Left colon (tissue), 2 donors: ENCODE data around the gene DPYSL5. TPM values are rescaled to one million over a fixed set of nuclear protein-coding genes. Genes with fewer than 3 reads are reported as not detected.
"Not testable (repeated sequence)": the region's sequence is repeated elsewhere in the genome, so short reads cannot be mapped to it uniquely, and the experiment has no call there.

Source experiments
- ATAC-seq: fragments of 200-7000 bp; cut with Tn5 transposase; one replicate; pipeline ENCODE4 v1.9.1; 2020; ENCODE audit warnings: mild to moderate bottlenecking, moderate library complexity
- DNase-seq, 2 donors: peaks; one replicate each; pipeline ENCODE4 v3.0.0-alpha.2; 2020
- intact Hi-C, 2 donors: fragments of 100-400 bp; cut with DNase I in 1 of 2; cut with micrococcal nuclease in 1 of 2; formaldehyde crosslinking; loops; one replicate each; pipeline versions ENCODE4 v1.11.2 to v1.14.0; 2022; cut with DNase I, micrococcal nuclease
- total RNA-seq, 2 donors: library from RNA; stranded (reverse); fragmentation: NEBNext Ultra II Directional; extraction: Animal tissue kit (Norgen Biotek cat#: 25700); gene quantifications; one replicate each; pipeline ENCODE4 v1.2.1, GENCODE V29; 2021
- donor health status: DM: no; HTN: no; CAD: no.
- donor health status: DM: yes; HTN: yes; CAD: no.

DPYSL5 gene
- total RNA-seq, 2 donors from 2014 or later, result 0.11 TPM; not detected in 1

DNA sequence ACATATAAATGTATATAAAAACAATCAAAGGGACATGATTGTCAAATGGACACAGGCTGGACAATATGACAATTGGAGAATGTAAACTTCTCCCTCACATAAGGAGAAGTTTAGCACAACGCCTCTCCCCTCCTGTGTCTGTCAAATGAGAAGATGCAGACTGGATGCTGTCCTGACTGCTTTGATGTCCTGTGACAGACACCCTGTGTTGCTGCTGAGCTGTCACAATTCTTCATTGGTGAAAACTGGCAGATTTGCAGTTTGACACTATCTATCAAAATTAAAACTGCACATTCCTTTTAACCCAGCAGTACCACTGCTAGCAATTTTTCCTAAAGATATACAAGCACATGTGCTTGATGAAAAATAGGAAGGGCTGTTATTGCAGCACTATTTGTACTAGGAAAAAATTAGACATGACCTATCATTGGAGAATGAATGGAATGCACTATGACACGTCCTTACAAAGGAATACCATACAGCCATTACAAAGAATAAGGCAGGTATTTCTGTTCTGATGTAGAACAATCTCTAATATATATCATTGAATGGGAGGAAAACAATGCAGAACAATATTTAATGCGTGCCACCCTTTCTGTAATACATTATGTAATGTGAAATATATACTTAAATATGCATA is 12.4 kb downstream of the DPYSL5 start:
- intact Hi-C loops, result no loop called here
- DNase-seq (no peak), ATAC-seq (no peak)

DNA sequence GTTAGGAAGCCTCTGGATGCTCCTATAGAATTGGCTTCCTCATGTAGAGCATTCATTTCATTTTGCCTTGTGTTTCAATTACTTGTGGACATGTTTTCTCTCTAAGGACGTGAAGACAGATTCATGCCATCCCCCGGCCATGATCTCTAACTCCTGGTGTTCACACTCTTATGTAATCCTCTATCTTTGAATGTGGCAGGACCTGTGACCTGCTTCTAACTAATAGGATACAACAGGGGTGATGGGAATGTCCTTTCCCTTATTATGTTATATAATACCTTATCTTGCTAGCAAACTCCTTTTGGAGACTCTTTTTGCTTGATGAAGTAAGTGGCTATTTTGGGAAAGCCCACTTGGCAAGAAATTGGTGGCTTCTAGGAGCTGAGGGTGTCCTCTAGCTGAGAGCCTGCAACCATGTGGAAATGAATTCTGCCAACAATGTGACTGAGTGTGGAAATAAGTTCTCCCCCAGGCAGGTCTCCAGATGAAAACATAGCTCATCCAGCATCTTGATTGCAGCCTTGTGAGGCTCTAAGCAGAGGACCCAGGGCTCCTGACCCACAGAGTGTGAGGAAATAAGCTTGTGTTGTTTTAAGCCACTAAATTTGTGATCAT is 13.8 kb downstream of the DPYSL5 start:
- ATAC-seq, result no peak
- intact Hi-C loops, result no loop called here
- no peak for DNase-seq

DNA sequence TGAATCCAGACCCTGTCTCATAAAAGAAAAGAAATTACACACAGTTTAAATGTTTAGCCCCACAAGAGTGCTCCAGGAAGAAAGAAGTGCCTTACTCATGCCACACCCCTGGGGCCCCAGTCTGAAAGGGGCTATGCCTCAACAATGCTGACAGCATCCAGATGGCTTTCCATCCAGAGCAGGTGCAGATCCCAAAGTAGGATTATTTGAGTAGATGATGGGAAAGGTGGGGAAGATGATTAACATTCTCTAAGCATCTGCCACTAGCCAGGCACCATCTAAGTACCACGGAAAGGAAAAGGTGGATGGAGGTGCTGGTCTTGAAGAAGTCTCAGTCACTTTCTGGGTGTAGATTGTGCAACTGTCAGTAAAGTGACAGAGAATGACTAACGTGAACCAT is 16.3 kb downstream of the DPYSL5 start:
- DNase-seq (no peak), ATAC-seq (no peak)
- intact Hi-C loops, result no loop called here

GRCh38 chr2:26864646-26865045 is 16.7 kb downstream of the DPYSL5 start:
- no peak for DNase-seq
- no peak for ATAC-seq
- intact Hi-C loops, result no loop called here

DNA sequence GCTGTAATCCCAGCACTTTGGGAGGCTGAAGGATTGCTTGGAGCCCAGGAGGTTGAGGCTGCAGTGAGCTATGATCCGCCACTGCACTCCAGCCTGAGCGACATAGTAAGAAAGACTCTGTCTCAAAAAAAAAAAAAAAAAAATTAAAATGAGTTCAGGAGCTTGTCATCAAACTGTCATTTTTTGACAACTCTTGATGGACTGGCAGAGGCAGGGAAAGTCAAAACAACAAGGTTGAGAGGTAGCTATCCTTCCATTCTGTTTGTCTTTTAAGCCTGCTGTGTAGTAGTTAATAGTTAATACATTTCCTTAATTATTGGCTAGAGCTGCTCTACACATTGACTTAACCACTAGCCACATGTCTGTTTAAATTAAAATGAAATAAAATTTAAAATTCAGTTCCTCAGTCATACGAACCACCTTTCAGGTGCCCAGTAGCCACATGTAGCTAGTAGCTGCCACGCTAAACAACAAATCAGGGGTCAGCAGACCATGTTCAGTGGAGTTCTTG is 22.7 kb downstream of the DPYSL5 start:
- ATAC-seq (no peak), DNase-seq (no peak)
- intact Hi-C loops, result no loop called here

DNA sequence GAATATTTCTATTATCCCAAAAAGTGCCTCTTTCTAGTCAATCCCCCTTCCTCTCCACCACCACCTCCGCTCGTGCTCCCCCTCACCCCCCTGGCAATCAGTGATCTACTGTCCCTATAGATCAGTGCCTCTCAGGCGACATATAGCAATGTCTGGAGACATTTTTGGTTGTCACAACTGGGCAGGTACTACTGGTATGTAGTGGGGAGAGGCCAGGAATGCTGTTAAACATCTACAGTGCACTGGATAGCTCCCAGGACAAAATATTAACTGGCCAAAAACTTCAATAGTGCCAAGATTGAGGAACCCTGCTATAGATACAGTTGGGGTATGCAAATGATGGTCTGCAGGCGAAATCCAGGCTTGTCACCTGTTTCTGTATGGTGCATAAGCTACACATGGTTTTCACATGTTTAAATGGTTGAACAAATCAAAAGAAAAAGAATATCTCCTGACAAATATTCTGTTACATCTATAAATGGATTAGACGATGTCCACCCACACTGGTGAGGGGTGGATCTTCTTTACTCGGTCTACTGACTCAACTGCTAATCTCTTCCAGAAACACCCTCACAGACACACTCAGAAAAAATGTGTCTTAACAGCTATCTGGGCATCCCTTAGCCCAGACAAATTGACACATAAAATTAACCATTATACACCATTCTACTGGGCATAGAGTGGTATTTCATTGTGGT is 25.5 kb downstream of the DPYSL5 start:
- intact Hi-C loops, result no loop called here
- no peak for ATAC-seq
- no peak for DNase-seq

- ATAC-seq (no peak), DNase-seq (no peak)
- intact Hi-C loops, result no loop called here
Measured at GRCh38 chr2:26874514-26874913, 26.6 kb downstream of the DPYSL5 start.

DNA sequence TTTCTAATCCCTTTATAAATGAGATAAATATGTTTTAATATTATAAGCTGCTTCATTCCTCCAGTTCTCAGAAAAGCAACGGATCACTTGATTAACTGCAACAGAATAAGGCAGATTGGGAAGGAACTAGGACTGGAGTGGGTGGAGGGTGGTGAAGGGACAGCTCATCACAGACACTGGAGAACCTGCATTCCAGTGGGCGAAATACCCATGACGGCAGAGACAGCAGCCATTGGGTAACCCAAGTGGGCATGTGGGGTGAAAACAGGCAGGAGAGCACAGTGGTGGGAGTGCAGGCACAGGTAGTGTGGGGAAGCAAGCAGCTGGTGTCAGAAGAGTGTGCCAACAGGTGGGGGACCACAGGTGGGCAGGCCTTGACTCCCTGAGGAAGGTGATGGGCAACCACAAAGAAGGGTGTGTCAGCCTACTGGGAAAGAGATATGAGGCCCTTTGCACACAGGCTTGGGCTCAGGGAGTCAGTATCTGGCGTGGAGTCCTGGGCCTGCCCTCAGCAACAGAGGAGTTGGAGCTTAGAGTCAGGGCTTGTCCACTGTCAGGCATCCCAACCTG is 27.2 kb downstream of the DPYSL5 start:
- ATAC-seq (no peak), DNase-seq (no peak)
- intact Hi-C loops, result no loop called here

DNA sequence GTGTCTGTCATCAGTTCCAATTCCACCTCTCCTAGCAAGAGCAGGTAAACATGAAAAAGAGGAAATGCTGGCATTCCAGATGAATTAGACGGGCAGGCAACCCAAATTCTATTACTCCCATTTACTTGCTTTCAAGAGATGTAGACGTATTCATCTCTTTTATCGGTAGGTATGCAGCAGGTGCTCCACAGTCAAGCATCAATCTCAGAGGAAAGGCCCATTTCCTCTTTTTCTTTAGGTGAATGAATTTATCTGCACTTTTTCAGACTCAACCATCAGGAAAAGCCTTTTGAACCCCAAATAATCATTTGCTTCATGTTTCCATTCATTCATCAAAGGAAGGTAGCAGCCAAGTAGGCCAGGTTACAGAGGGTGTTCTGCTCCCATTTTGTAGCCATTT is 27.9 kb downstream of the DPYSL5 start:
- intact Hi-C loops, result no loop called here
- ATAC-seq, result no peak
- no peak for DNase-seq

- intact Hi-C loops, result no loop called here
- ATAC-seq (no peak), DNase-seq (no peak)
Measured at GRCh38 chr2:26876260-26876659, 28.3 kb downstream of the DPYSL5 start.

GRCh38 chr2:26877276-26877675 is 29.3 kb downstream of the DPYSL5 start:
- intact Hi-C loops, result no loop called here
- ATAC-seq, result no peak
- DNase-seq, result no peak

DNA sequence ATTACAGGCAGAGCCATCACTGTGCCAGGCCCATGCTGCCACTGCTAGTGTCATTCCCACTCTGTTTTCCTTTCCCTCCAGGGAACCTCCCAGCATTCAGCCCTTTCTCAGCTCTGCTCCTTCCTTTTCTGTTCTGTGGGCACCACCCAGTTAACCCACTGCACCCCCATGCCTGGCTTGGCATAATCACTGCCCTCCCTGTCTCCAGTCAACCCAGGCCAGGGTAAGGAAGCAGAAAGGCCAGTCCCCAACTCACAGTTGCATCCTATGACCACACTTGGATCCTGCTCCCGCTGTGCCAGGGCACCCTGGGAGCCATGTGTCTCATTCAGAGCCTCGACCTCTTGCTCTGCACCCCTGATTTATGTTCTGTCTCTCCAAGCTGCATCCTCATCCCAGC is 32.2 kb downstream of the DPYSL5 start:
- intact Hi-C loops, result no loop called here
- DNase-seq, result no peak
- no peak for ATAC-seq

DNA sequence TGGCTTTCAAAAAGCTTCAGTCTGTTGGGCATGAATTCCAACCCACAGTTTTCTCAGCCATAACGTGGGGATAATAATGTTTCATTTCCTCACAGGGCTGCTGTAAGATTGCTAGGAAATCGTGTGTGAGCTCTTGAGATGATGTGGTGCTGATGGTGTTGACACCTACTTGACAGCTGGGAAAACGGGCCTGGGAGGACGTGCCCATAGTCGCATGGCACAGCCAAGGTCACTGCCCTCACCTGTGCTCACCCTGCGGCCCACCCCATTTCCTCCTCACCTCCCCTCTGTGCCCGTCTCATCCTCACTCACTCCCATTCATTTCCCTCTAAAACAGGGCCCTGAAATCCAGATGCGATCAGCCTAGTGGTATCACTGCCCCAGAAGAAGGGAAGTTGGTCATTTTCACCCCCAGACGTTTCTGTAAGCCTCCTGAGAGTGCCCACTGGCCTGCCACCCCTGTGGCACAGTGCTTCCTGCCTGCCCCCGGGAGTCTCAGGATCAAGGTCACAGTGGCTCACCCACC is 33.0 kb downstream of the DPYSL5 start:
- intact Hi-C loops, result no loop called here
- no peak for ATAC-seq

GRCh38 chr2:26882220-26882619 is 34.3 kb downstream of the DPYSL5 start:
- intact Hi-C loops, ATAC-seq, DNase-seq: not testable (repeated sequence)

More for the DNA sequence above, 33.0 kb downstream of the DPYSL5 start:
- DNase-seq, result no peak

DNA sequence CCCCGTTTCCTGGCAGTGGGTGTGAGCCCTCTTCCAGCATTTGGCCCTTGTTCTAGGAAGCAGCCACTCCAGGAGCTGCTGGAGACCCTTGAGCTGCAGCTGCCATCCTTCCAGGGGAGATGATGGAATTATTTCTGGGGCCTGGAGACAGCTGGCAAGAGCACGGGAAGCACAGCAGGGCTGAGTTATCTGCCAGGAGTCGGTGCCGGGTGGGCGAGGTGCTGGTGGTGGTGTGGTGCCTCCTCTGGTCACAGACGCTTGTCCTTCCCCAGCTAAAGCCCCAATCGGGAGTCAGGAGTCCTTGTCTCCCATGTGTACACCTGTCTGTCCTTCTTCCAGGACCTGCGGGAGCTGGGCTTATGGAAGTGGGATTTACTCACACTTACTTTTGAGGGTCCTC is 36.0 kb downstream of the DPYSL5 start:
- ATAC-seq, result no peak
- intact Hi-C loops, result no loop called here
- DNase-seq, result no peak

- intact Hi-C loops, result no loop called here
- ATAC-seq (no peak), DNase-seq (no peak)
Measured at GRCh38 chr2:26884486-26884885, 36.6 kb downstream of the DPYSL5 start.

DNA sequence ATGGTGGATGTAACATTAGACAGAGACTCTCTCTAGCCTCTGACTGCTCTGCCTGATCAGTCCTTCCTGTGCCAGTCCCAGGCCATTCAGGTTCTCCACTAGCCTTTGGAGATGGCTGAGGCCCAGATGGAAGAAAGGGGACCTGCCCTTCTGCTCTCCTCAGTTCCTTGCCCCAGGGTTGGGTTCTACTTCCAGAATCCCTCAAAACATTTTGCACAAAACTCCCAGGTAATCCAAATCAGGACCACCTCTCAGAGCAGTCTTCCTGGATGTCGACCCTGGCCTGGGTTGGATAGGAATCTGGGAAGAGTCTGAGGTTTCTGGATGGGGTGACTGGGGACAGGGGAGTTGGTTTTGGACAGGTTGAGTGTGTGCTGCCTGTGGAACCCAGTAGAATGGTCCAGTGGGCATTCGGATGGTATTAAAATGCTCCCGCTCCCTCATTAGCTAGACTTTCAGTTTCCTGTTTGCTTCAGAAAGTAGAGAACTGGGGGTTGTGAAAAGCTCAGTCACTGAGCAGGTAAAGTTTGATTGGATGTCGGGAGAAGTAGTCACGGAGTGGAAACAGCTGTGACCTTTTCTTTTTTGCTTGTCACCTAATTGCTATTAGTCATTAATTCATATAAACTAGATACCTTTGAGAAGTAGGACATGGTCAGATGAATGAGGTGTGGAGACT is 37.9 kb downstream of the DPYSL5 start:
- ATAC-seq, result no peak

DNA sequence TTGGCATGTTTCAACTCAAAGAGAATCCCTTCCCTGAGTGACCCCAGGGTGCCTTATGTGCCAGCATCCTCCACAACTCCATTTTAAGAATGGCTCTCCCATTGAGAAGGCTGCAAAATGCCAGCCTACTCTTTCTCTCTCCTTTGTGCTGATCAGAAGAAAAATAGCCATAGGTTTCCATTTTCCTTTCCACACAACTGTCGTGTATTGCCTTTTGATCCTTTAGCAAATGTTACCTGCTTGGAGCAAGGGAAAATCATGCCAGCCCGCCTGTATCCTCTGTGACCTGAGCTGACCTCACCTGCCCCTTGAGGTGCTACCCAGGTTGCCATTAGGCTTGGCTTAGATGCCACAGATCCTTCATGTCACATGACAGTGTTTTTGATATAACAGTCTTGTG is 38.8 kb downstream of the DPYSL5 start:
- DNase-seq (no peak), ATAC-seq (no peak)
- intact Hi-C loops, result no loop called here

More for the DNA sequence above, 37.9 kb downstream of the DPYSL5 start:
- no peak for DNase-seq
- intact Hi-C loops, result no loop called here

DNA sequence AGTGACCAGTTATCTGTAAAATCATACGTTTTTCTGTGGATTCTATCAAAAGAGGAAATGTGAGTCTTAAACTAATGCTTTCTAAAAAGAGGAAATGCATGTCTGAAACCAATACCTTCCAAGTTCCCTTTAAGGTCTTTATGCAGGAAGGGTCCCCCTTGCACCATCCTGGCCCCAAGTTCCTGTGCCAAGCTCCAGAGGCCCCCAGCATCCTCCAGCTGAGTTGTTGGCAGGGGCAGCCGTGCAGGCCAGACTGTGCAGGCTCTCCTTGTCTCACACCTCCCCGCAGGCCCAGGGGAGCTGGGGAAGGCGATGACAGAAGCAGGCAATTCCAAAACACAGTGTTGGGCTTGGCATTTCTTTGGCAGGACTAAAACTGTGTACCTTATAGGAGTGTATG is 39.2 kb downstream of the DPYSL5 start:
- intact Hi-C loops, result no loop called here
- no peak for ATAC-seq

More for the DNA sequence above, 39.2 kb downstream of the DPYSL5 start:
- no peak for DNase-seq
